Jurkat, Clone E6-1 (cell line): Measurements from ENCODE around the gene ARHGAP18.

ENCODE experiments used
- DNase-seq: peaks from one replicate; pipeline ENCODE4 v3.0.0-alpha.2; 2011; ENCODE audit warnings: low read depth, low spot score
- H3K4me3 ChIP-seq: 2 replicates; pipeline ENCODE4 v1.5.1; 2011; ENCODE audit warnings: mild to moderate bottlenecking, low read length, control low read depth, moderate library complexity

ARHGAP18 gene

GRCh38 chr6:129675669-129676472 lies 34.1 kb downstream of the ARHGAP18 start:
- no peak for DNase-seq
- H3K4me3 ChIP-seq, result no peak overlapping the region

DNA sequence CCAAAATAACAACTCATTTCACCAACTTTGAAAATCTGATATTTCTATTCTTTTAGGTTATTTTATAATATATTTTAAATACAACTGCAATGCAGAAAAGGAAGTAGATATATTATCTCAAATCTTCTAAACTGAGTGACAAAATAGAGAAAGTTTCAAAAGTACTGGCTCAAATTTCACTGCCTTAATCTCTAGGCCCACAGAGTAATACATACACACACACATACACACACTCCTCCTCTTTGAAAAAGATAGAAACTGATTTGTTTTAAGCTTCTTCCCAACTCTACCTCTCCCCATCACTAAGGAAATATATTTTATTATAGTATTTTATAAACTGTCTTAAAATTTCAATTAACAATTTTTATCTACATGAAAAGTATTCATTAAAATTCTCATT lies 36.2 kb downstream of the ARHGAP18 start:
- no peak for DNase-seq
- H3K4me3 ChIP-seq, result no peak overlapping the region

DNA sequence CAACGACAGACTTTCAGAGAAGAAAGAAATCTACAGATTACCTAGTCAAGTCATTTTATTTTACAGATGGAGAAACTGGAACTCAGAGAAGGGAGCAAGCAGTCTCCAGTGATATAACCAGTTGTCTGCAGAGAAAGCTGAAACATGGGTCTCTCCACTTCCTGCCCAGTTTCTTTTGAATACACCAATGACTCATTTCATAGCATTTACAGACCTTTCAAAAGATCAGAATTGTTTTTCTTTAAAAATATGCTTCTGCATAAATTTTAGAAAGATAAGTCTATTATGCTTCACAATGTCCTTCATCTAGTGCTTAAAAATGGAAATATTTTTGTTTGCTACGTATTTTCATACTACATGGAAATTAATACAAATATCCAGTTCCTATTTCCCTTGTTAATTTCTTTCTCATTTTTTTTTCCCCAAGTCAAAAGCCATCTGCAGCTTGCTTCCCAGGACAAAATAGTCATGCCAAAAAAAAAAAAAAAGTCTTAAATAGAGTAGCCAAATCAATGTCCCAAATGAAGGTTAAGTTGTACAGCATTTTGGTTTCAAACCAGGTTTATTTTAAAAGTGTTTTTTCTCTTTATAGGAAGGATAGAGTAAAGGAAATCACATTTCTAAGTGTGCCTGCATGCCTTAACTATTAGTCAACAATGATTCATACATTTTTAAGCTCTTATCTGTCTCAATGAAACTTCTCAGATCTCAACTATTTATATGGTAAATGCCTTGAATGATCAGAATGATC lies 36.9 kb downstream of the ARHGAP18 start:
- no peak overlapping the region for H3K4me3 ChIP-seq
- DNase-seq, result peak; percentile 37

GRCh38 chr6:129672341-129672682 lies 37.7 kb downstream of the ARHGAP18 start:
- no peak for DNase-seq
- no peak overlapping the region for H3K4me3 ChIP-seq

DNA sequence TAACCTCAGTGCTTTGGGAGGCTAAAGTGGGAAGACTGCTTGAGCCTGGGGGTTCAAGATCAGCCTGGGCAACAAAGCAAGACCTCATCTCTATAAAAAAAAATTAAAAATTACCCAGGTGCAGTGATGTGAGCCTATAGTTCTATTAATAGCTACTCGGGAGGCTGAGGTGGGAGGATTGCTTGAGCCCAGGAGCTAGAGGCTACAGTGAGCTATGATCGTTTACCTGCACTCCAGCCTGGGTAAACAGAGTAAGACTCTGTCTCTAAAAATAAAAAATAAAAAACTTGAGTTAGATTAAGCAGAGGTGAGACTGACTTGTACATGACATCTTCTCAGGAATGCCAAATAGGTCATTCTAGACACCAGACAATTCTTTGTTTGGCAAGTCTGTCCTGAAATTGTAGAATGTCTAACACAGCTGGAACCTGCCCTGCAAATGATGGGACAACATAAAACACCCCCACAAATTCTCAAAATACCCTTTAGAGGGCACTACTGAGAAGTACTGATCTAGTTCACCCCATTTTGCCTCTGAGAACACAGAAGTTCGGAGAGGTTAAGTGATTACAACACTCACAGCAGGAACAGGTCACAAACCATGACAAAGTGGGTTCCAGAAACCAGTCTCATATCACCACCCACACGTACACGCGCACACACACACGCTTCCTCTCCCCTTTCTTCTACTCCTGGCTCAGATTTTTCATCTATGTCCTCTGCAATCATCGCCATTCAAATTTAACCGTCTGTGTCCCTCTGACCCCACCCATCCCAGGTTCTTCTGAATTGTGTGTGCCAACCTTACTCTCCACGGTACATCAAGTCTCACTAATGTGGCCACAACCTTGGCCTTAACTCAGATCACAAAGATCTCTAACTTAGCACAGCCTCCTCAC lies 38.3 kb downstream of the ARHGAP18 start:
- DNase-seq, result peak; percentile 20
- no peak overlapping the region for H3K4me3 ChIP-seq

GRCh38 chr6:129670634-129671033 lies 39.3 kb downstream of the ARHGAP18 start:
- DNase-seq, result no peak

GRCh38 chr6:129667621-129668020 lies 42.4 kb downstream of the ARHGAP18 start:
- H3K4me3 ChIP-seq, result no peak overlapping the region
- no peak for DNase-seq

More at GRCh38 chr6:129670634-129671033, 39.3 kb downstream of the ARHGAP18 start:
- no peak overlapping the region for H3K4me3 ChIP-seq

GRCh38 chr6:129667034-129667433 lies 42.9 kb downstream of the ARHGAP18 start:
- no peak for DNase-seq
- no peak overlapping the region for H3K4me3 ChIP-seq

DNA sequence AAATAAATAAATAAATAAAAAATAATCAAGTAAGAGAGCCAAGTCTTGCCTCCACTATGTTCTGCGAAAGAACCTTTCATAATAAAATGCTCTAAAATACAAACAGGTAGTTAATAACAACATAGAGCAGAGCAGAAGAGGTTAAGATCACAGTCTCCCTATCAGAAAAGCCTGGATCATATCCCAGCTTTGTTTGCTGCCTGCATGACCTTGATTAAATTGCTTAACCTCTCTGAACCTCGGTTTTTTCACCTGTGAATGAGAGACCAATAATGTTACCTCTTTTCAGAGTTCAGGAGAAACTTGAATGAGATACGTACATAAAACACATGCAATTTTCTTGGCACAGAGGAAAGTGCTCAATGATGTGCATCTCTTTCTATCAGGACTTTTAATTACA lies 44.4 kb downstream of the ARHGAP18 start:
- H3K4me3 ChIP-seq, result no peak overlapping the region

DNA sequence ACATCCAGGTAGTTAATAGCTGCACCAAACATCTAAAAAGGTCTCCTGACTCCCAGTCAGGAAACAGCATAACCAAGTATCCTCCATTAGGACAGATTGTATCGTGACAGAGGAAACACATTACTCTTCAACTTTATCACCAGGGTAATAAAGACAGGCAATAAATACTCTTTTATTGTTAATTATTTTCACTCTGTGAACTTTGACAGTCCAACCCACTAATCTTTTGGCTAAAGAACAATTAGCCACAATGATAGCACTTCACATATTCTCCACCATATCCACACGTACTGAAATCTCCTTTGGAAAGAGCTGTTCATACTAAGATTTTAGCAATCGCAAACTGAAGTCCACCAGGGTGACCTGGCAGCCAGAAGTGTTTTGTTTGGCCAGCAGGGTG lies 46.4 kb downstream of the ARHGAP18 start:
- H3K4me3 ChIP-seq, result no peak overlapping the region
- DNase-seq, result no peak

More for the DNA sequence above, 44.4 kb downstream of the ARHGAP18 start:
- no peak for DNase-seq

GRCh38 chr6:129662980-129663431 lies 47.0 kb downstream of the ARHGAP18 start:
- H3K4me3 ChIP-seq, result no peak overlapping the region
- no peak for DNase-seq

DNA sequence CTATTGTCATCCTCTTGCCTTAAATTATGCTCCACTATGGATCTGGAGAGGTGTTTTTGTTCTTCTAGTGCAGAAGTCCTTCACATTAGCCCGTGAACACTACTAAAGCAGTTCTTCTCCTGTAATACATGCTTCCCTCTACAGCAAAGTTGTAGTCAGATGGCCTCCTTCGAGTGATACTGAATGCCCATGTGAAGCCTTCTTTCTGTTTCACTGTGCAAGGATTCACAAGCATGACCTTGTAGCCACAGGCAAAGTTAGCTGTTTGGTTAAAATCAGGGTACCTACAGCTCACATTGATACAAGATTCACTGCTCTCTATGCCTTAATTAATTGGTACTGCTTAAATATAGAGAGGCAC lies 47.6 kb downstream of the ARHGAP18 start:
- DNase-seq, result no peak
- H3K4me3 ChIP-seq, result no peak overlapping the region

DNA sequence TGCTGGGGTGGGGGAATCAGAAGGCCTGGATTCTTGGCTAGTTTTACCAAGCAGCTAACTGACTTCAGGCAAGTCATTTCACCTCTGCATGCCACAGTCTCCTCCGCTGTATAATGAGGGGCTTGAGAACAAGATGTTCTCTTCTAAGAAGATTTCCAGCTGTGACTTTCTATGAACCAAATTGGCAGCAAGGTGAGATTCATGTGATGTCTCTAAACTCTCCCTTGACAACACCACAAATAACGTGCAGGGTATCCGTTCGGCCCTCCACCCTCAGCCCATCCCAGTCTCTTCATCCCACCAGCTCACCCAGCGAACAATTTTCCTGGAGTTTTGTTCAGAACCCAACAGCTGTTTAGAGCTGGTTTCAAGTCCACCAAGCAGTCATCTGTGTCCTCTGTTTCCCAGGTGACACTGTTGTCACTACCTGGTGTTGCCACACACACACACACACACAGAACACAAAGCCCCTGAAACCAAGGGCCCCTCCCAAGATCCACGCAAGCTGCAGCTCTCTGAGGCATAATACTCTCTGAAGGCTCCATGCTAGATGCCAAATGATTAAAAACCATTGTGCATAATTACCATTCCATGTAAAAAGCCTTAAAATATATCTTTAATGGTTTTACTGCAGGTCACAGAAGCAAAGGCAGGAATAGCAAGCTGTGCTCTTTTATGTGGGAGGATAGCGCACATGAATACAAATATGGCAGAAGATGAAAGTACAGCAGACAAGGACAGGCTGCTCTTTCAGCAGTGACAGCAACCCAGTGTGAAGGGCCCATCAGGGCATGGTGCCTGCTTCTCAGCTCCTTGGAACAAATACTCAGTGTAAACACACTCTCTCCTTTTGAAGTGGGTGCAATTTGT lies 48.2 kb downstream of the ARHGAP18 start:
- peak; percentile 28 for DNase-seq

GRCh38 chr6:129660346-129660676 lies 49.7 kb downstream of the ARHGAP18 start:
- DNase-seq, result no peak
- H3K4me3 ChIP-seq, result no peak overlapping the region

More for the DNA sequence above, 48.2 kb downstream of the ARHGAP18 start:
- H3K4me3 ChIP-seq, result no peak overlapping the region

- H3K4me3 ChIP-seq, result no peak overlapping the region
- DNase-seq, result no peak
Observed at GRCh38 chr6:129659590-129660345, 50.2 kb downstream of the ARHGAP18 start.

DNA sequence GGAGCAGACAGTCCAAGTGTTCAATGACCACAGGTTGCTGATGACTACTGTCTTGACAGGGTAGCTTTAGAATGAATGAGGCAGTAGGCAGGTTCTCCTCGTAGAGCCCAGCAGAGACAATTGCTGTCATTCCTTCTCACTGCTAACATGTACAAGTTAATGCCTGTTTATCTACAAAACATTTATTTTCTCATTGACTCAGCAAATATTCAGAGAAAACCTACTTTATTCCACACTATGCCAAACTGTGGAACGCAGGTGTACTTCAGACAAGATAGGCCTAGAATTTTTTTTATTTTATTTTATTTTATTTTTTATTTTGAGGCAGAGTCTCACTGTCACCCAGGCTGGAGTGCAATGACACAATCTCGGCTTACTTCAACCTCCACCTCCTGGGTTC lies 50.8 kb downstream of the ARHGAP18 start:
- H3K4me3 ChIP-seq, result no peak overlapping the region
- no peak for DNase-seq

- no peak for DNase-seq
- H3K4me3 ChIP-seq, result no peak overlapping the region
Observed at GRCh38 chr6:129657483-129657882, 52.5 kb downstream of the ARHGAP18 start.

DNA sequence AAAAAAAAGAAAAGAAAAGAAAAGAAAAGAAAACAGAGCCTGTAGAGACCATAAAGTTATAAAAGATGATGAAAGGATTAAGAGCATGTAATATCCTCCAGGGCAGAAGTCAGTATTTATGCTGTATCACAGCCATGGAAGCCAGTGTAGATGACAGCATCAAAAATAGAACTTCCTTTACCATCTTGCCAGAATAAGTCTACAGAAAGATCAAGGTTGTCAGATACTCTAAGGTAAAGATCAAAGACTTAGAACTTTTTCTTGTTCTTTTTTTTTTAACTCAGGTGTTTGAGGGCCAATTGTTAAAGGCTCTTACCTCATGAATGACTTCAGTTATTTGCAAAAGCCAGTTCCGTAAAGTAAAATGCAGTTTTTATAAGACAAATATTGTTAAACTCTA lies 54.6 kb downstream of the ARHGAP18 start:
- no peak for DNase-seq

More for the DNA sequence above, 54.6 kb downstream of the ARHGAP18 start:
- H3K4me3 ChIP-seq, result no peak overlapping the region
